IPS-NIHi7 (cell line): ENCODE data around the gene FGFR4.
A peak's percentile ranks its signal among the peaks of the same experiment; 100 is the strongest.

Experiments
- DNase-seq: peaks from one replicate; pipeline ENCODE4 v3.0.0; 2012; ENCODE audit warnings: mixed read lengths; ENCODE audit errors: extremely low spot score

FGFR4 gene

GRCh38 chr5:177103523-177104253 lies 17.0 kb downstream of the FGFR4 start:
- no peak for DNase-seq

- DNase-seq: no peak
Measured at GRCh38 chr5:177105691-177106476, 19.2 kb downstream of the FGFR4 start.

GRCh38 chr5:177107159-177107558 lies 20.4 kb downstream of the FGFR4 start:
- DNase-seq: no peak

GRCh38 chr5:177109810-177110209 lies 23.1 kb downstream of the FGFR4 start:
- DNase-seq: no peak

GRCh38 chr5:177111720-177112394 lies 25.1 kb downstream of the FGFR4 start:
- peak; percentile 94 for DNase-seq

- DNase-seq: no peak
Measured at GRCh38 chr5:177112589-177113220, 26.0 kb downstream of the FGFR4 start.

- DNase-seq: peak; percentile 85
Measured at GRCh38 chr5:177113566-177114424, 27.1 kb downstream of the FGFR4 start.

- peak; percentile 96 for DNase-seq
Measured at GRCh38 chr5:177116631-177117373, 30.1 kb downstream of the FGFR4 start.

- no peak for DNase-seq
Measured at GRCh38 chr5:177117441-177118045, 30.8 kb downstream of the FGFR4 start.

GRCh38 chr5:177122566-177122965 lies 35.9 kb downstream of the FGFR4 start:
- no peak for DNase-seq

- DNase-seq: no peak
Measured at GRCh38 chr5:177123789-177124485, 37.2 kb downstream of the FGFR4 start.

- peak; percentile 82 for DNase-seq
Measured at GRCh38 chr5:177124486-177124991, 37.8 kb downstream of the FGFR4 start.

- DNase-seq: no peak
Measured at GRCh38 chr5:177126771-177127170, 40.1 kb downstream of the FGFR4 start.

GRCh38 chr5:177128551-177128981 lies 41.9 kb downstream of the FGFR4 start:
- DNase-seq: no peak

- DNase-seq: no peak
Measured at GRCh38 chr5:177130211-177131018, 43.7 kb downstream of the FGFR4 start.

GRCh38 chr5:177131019-177131320 lies 44.3 kb downstream of the FGFR4 start:
- no peak for DNase-seq

GRCh38 chr5:177131352-177132135 lies 44.8 kb downstream of the FGFR4 start:
- DNase-seq: peak; percentile 27
